Activated naive CD8-positive, alpha-beta T cell treated with anti-CD3 and anti-CD28 coated beads for 36 hours (primary cell): Measurements from ENCODE around the gene AKT3. TPM values are rescaled to one million over a fixed set of nuclear protein-coding genes. Genes with fewer than 3 reads are reported as not detected.

ENCODE experiments used
- total RNA-seq, 2 experiments: library from RNA; stranded (reverse); gene quantifications; one replicate each; pipeline ENCODE4 v1.2.3, GENCODE V29; 2021

AKT3 gene
- total RNA-seq, 2 experiments from 2014 or later, result 19.1 to 21.5 TPM

Other genes with a start within 250 kb of the AKT3 start
- 1 to 10 TPM; 5.6 to 5.7 TPM for gene ZBTB18, start 201.0 kb upstream of the AKT3 start, total RNA-seq